Gastrocnemius medialis (tissue), 4 donors: ENCODE results near the gene RBM7.

ENCODE experiments used
- POLR2A ChIP-seq, 2 donors: fragments of 450-650 bp; IDR thresholded peaks; one replicate each; pipeline ENCODE4 v1.6.1; 2017; ENCODE audit warnings: antibody characterized with exemption in 2 of 2, mild to moderate bottlenecking in 2 of 2, moderate library complexity in 2 of 2
- TF ChIP-seq, protein P1 (sequence below), 5 experiments: fragments of 450-650 bp in 3 of 5; fragments of 200-600 bp in 2 of 5; sonication (generic) in 2 of 5; IDR thresholded peaks in 4 of 5; conservative IDR thresholded peaks in 1 of 5; 1 replicate in 4 of 5; 2 replicates in 1 of 5; pipeline ENCODE4 v1.5.1; 2016 to 2019; ENCODE audit warnings: antibody characterized with exemption in 5 of 5, mild to moderate bottlenecking in 3 of 5, moderate library complexity in 3 of 5

DNA sequence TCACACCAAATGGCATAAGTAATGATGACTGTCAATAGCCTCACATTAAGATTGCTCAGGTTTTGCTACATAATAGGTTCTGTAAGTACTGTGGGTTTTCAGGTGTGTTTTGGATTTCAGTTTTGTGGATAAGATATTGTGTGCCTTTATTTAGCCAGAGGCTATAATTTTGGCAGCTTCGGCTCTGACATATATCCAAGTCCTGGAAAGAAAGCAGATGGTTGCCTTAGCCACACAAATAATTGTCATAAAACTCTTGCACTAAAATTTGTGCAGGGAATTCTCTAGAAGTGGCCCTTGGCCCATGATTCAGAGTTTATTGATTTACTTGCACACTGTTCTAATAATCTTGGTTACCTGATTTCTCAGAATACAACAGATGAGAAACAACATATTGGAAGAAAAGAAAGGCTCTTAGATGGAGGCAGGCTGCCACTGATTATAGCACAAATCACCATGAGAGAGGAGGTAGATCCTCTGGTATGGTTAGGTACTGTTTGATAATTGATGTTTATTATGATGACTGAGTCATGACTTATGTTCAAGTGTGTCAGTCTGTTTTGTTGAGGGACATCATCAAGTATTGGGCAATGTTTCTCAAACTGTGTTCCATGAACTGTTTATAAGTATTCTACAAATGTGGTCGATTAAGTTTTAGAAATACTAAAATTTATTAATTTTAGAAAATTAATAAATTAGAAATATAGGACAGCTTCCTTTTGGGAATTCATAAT is 48.5 kb downstream of the RBM7 start:
- TF ChIP-seq, protein P1, sequence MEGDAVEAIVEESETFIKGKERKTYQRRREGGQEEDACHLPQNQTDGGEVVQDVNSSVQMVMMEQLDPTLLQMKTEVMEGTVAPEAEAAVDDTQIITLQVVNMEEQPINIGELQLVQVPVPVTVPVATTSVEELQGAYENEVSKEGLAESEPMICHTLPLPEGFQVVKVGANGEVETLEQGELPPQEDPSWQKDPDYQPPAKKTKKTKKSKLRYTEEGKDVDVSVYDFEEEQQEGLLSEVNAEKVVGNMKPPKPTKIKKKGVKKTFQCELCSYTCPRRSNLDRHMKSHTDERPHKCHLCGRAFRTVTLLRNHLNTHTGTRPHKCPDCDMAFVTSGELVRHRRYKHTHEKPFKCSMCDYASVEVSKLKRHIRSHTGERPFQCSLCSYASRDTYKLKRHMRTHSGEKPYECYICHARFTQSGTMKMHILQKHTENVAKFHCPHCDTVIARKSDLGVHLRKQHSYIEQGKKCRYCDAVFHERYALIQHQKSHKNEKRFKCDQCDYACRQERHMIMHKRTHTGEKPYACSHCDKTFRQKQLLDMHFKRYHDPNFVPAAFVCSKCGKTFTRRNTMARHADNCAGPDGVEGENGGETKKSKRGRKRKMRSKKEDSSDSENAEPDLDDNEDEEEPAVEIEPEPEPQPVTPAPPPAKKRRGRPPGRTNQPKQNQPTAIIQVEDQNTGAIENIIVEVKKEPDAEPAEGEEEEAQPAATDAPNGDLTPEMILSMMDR (IDR thresholded peaks at IDR 0.05 in 4 of 5, conservative IDR thresholded peaks at IDR 0.05 in 1 of 5), result no peak
- TF ChIP-seq POLR2A (IDR thresholded peaks at IDR 0.05), result no peak
